SK-N-SH treated with all-trans-retinoic acid at 6 μM for 48 hours (cell line): ENCODE results near the gene ERI3.

Experiments used
- ATAC-seq: fragments of 200-7000 bp; cut with Tn5 transposase; 3 replicates; pipeline ENCODE4 v1.9.1; 2020; ENCODE audit warnings: mild to moderate bottlenecking, moderate library complexity
- ARNTL ChIP-seq: fragments of 450-650 bp; formaldehyde crosslinking; IDR thresholded peaks from 2 replicates; pipeline ENCODE4 v1.5.0; 2020; ENCODE audit warnings: low read depth, mild to moderate bottlenecking, moderate library complexity, borderline replicate concordance
- BACH2 ChIP-seq: fragments of 250-450 bp; sonication (Bioruptor Pico); IDR thresholded peaks from 2 replicates; pipeline ENCODE4 v1.9.0; 2021; ENCODE audit warnings: mild to moderate bottlenecking, borderline replicate concordance
- CSDC2 ChIP-seq: fragments of 250-450 bp; sonication (Bioruptor Pico); IDR thresholded peaks from 2 replicates; pipeline ENCODE4 v1.5.0; 2020; ENCODE audit warnings: mild to moderate bottlenecking, moderate library complexity
- ESRRG ChIP-seq: fragments of 250-450 bp; sonication (Bioruptor Pico); IDR thresholded peaks from 2 replicates; pipeline ENCODE4 v1.6.1; 2021; ENCODE audit warnings: mild to moderate bottlenecking
- GLIS3 ChIP-seq: fragments of 250-450 bp; sonication (Bioruptor Pico); IDR thresholded peaks from 2 replicates; pipeline ENCODE4 v1.5.0; 2020; ENCODE audit warnings: mild to moderate bottlenecking, moderate library complexity
- ISL1 ChIP-seq: fragments of 250-450 bp; sonication (Bioruptor Pico); IDR thresholded peaks from 2 replicates; pipeline ENCODE4 v2.1.2; 2022; ENCODE audit warnings: mild to moderate bottlenecking, moderate library complexity
- OSR1 ChIP-seq: fragments of 250-450 bp; sonication (Bioruptor Pico); IDR thresholded peaks from 2 replicates; pipeline ENCODE4 v1.8.0; 2022; ENCODE audit warnings: moderate library complexity, mild to moderate bottlenecking, inconsistent platforms
- RARB ChIP-seq: fragments of 250-450 bp; sonication (Bioruptor Pico); IDR thresholded peaks from 2 replicates; pipeline ENCODE4 v1.8.0; 2021; ENCODE audit warnings: mild to moderate bottlenecking, moderate library complexity
- SNAI2 ChIP-seq: fragments of 250-450 bp; sonication (Bioruptor Pico); IDR thresholded peaks from 2 replicates; pipeline ENCODE4 v1.5.0; 2020; ENCODE audit warnings: mild to moderate bottlenecking, moderate library complexity
- TCF4 ChIP-seq: fragments of 250-450 bp; sonication (Bioruptor Pico); IDR thresholded peaks from 2 replicates; pipeline ENCODE4 v1.8.0; 2021; ENCODE audit warnings: mild to moderate bottlenecking, moderate library complexity, borderline replicate concordance
- TOX ChIP-seq: fragments of 250-450 bp; sonication (Bioruptor Pico); IDR thresholded peaks from 2 replicates; pipeline ENCODE4 v1.8.0; 2021; ENCODE audit warnings: mild to moderate bottlenecking, moderate library complexity, borderline replicate concordance
- TSHZ2 ChIP-seq: fragments of 250-450 bp; sonication (Bioruptor Pico); IDR thresholded peaks from 2 replicates; pipeline ENCODE4 v1.5.0; 2020; ENCODE audit warnings: mild to moderate bottlenecking, moderate library complexity
- ZC3H10 ChIP-seq: fragments of 250-450 bp; sonication (Bioruptor Pico); IDR thresholded peaks from 2 replicates; pipeline ENCODE4 v1.5.1; 2021; ENCODE audit warnings: mild to moderate bottlenecking, moderate library complexity
- ZFP3 ChIP-seq: fragments of 250-450 bp; sonication (Bioruptor Pico); IDR thresholded peaks from 2 replicates; pipeline ENCODE4 v1.5.0; 2020; ENCODE audit warnings: mild to moderate bottlenecking, moderate library complexity
- ZFP30 ChIP-seq: fragments of 450-650 bp; formaldehyde crosslinking; IDR thresholded peaks from 2 replicates; pipeline ENCODE4 v1.5.0; 2022; ENCODE audit warnings: mild to moderate bottlenecking, moderate library complexity
- ZNF565 ChIP-seq: fragments of 450-650 bp; formaldehyde crosslinking; conservative IDR thresholded peaks from 2 replicates; pipeline ENCODE4 v1.5.0; 2020; ENCODE audit warnings: low read depth, mild to moderate bottlenecking, moderate library complexity
- ZNF70 ChIP-seq: fragments of 450-650 bp; formaldehyde crosslinking; IDR thresholded peaks from 2 replicates; pipeline ENCODE4 v1.5.0; 2020; ENCODE audit warnings: mild to moderate bottlenecking, moderate library complexity
- ZNF8 ChIP-seq: fragments of 450-650 bp; formaldehyde crosslinking; IDR thresholded peaks from 2 replicates; pipeline ENCODE4 v1.5.0; 2020; ENCODE audit warnings: mild to moderate bottlenecking, moderate library complexity
- TF ChIP-seq, protein P1 (sequence below): fragments of 250-450 bp; sonication (Bioruptor Pico); IDR thresholded peaks from 2 replicates; pipeline ENCODE4 v1.5.1; 2020; ENCODE audit warnings: low read depth, mild to moderate bottlenecking, moderate library complexity
- TF ChIP-seq, protein P2 (sequence below): fragments of 250-450 bp; sonication (Bioruptor Pico); IDR thresholded peaks from 2 replicates; pipeline ENCODE4 v1.5.1; 2021; ENCODE audit warnings: mild to moderate bottlenecking, moderate library complexity
- TF ChIP-seq, protein P3 (sequence below): fragments of 250-450 bp; sonication (Bioruptor Pico); IDR thresholded peaks from 2 replicates; pipeline ENCODE4 v1.8.0; 2020; ENCODE audit warnings: mild to moderate bottlenecking, moderate library complexity, borderline replicate concordance

Gene ERI3

GRCh38 chr1:44348061-44348485, 7.0 kb downstream of the ERI3 start:
- TF ChIP-seq ZNF565 (CRISPR knock-in tag) (no peak), TOX (no peak), ZNF8 (CRISPR knock-in tag) (no peak), ZNF70 (CRISPR knock-in tag) (no peak)
- ATAC-seq = no peak

- no peak for ATAC-seq
- TF ChIP-seq, protein P1, sequence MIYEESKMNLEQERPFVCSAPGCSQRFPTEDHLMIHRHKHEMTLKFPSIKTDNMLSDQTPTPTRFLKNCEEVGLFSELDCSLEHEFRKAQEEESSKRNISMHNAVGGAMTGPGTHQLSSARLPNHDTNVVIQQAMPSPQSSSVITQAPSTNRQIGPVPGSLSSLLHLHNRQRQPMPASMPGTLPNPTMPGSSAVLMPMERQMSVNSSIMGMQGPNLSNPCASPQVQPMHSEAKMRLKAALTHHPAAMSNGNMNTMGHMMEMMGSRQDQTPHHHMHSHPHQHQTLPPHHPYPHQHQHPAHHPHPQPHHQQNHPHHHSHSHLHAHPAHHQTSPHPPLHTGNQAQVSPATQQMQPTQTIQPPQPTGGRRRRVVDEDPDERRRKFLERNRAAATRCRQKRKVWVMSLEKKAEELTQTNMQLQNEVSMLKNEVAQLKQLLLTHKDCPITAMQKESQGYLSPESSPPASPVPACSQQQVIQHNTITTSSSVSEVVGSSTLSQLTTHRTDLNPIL (CRISPR knock-in tag) = no peak
- TF ChIP-seq ESRRG (no peak), RARB (CRISPR knock-in tag) (no peak), ZFP3 (CRISPR knock-in tag) (no peak), ARNTL (no peak), ISL1 (CRISPR knock-in tag) (no peak), TSHZ2 (no peak), CSDC2 (CRISPR knock-in tag) (no peak), TOX (no peak), SNAI2 (CRISPR knock-in tag) (no peak), GLIS3 (CRISPR knock-in tag) (no peak), BACH2 (no peak), ZFP30 (no peak)
- TF ChIP-seq, protein P2, sequence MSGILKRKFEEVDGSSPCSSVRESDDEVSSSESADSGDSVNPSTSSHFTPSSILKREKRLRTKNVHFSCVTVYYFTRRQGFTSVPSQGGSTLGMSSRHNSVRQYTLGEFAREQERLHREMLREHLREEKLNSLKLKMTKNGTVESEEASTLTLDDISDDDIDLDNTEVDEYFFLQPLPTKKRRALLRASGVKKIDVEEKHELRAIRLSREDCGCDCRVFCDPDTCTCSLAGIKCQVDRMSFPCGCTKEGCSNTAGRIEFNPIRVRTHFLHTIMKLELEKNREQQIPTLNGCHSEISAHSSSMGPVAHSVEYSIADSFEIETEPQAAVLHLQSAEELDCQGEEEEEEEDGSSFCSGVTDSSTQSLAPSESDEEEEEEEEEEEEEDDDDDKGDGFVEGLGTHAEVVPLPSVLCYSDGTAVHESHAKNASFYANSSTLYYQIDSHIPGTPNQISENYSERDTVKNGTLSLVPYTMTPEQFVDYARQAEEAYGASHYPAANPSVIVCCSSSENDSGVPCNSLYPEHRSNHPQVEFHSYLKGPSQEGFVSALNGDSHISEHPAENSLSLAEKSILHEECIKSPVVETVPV (CRISPR knock-in tag) = no peak
These were observed 7.8 kb downstream of the ERI3 start for GRCh38 chr1:44347280-44347679.

DNA sequence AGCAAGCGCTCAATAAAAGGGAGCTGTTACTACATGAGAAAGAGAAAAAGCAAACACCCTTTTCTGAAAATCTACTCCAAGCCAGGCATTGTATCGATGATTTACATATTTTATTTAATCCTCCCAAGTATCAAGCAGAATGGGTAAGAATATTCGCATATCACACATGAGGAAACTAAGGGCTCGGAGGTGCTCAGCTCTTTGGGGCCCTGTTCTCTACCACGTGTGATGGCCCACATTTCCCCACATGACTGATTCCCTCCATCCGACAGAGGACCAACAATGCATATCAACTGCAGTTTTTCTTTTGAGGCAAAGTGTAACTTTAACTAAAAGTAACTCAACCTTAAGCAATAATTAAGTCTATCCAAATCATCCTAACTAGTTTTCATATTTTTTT, 8.2 kb downstream of the ERI3 start:
- ATAC-seq = no peak

GRCh38 chr1:44346184-44346583, 8.9 kb downstream of the ERI3 start:
- TF ChIP-seq ZFP3 (CRISPR knock-in tag) (no peak), ZC3H10 (no peak), RARB (CRISPR knock-in tag) (no peak), ZNF8 (CRISPR knock-in tag) (no peak), TOX (no peak), TSHZ2 (no peak)
- ATAC-seq = no peak

More for the DNA sequence above, 8.2 kb downstream of the ERI3 start:
- TF ChIP-seq TCF4 = no peak
- TF ChIP-seq, protein P3, sequence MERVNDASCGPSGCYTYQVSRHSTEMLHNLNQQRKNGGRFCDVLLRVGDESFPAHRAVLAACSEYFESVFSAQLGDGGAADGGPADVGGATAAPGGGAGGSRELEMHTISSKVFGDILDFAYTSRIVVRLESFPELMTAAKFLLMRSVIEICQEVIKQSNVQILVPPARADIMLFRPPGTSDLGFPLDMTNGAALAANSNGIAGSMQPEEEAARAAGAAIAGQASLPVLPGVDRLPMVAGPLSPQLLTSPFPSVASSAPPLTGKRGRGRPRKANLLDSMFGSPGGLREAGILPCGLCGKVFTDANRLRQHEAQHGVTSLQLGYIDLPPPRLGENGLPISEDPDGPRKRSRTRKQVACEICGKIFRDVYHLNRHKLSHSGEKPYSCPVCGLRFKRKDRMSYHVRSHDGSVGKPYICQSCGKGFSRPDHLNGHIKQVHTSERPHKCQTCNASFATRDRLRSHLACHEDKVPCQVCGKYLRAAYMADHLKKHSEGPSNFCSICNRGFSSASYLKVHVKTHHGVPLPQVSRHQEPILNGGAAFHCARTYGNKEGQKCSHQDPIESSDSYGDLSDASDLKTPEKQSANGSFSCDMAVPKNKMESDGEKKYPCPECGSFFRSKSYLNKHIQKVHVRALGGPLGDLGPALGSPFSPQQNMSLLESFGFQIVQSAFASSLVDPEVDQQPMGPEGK (CRISPR knock-in tag) = no peak
- TF ChIP-seq ESRRG = no peak
- TF ChIP-seq OSR1 (CRISPR knock-in tag) = no peak
- TF ChIP-seq BACH2 = no peak
- no peak for TF ChIP-seq ARNTL
- TF ChIP-seq ZFP30 = no peak
- no peak for TF ChIP-seq ZNF565 (CRISPR knock-in tag)
- no peak for TF ChIP-seq ZNF70 (CRISPR knock-in tag)
- TF ChIP-seq TOX = no peak
